CD4-positive, alpha-beta T cell treated with Interleukin-10 for 1 hour (primary cell): ENCODE measurements around the gene CCDC187.
"Not testable (repeated sequence)": the region's sequence is repeated elsewhere in the genome, so short reads cannot be mapped to it uniquely, and the experiment has no call there.

Experiments used
- DNase-seq: peaks from one replicate; pipeline ENCODE4 v3.0.0-alpha.2; 2020

Gene CCDC187

GRCh38 chr9:136303825-136304416 is at the start of gene CCDC187:
TSS of gene CCDC187 (minus strand) at chr9:136304094. CDS start at chr9:136303830, 264 bp downstream.
- DNase-seq = no peak

- no peak for DNase-seq
Observed at GRCh38 chr9:136353088-136353487, 49.2 kb upstream of the CCDC187 start.

- DNase-seq = no peak
Observed at GRCh38 chr9:136352682-136353081, 48.8 kb upstream of the CCDC187 start.

- DNase-seq = not testable (repeated sequence)
Observed at GRCh38 chr9:136351868-136352267, 48.0 kb upstream of the CCDC187 start.

GRCh38 chr9:136351252-136351800 is 47.4 kb upstream of the CCDC187 start:
- no peak for DNase-seq

GRCh38 chr9:136349546-136349945 is 45.7 kb upstream of the CCDC187 start:
- no peak for DNase-seq

GRCh38 chr9:136348691-136349090 is 44.8 kb upstream of the CCDC187 start:
- DNase-seq = no peak

- no peak for DNase-seq
Observed at GRCh38 chr9:136347472-136348256, 43.8 kb upstream of the CCDC187 start.

GRCh38 chr9:136346927-136347465 is 43.1 kb upstream of the CCDC187 start:
- DNase-seq = no peak

- DNase-seq = no peak
Observed at GRCh38 chr9:136346157-136346481, 42.2 kb upstream of the CCDC187 start.

- DNase-seq = no peak
Observed at GRCh38 chr9:136345281-136346156, 41.6 kb upstream of the CCDC187 start.

GRCh38 chr9:136344544-136345280 is 40.8 kb upstream of the CCDC187 start:
- no peak for DNase-seq

- no peak for DNase-seq
Observed at GRCh38 chr9:136343884-136344269, 40.0 kb upstream of the CCDC187 start.

GRCh38 chr9:136343121-136343883 is 39.4 kb upstream of the CCDC187 start:
- no peak for DNase-seq

- DNase-seq = peak; percentile 69
Observed at GRCh38 chr9:136342181-136343120, 38.6 kb upstream of the CCDC187 start.

- no peak for DNase-seq
Observed at GRCh38 chr9:136341769-136342168, 37.9 kb upstream of the CCDC187 start.

- no peak for DNase-seq
Observed at GRCh38 chr9:136341042-136341655, 37.3 kb upstream of the CCDC187 start.

- no peak for DNase-seq
Observed at GRCh38 chr9:136340356-136341041, 36.6 kb upstream of the CCDC187 start.

- no peak for DNase-seq
Observed at GRCh38 chr9:136339958-136340310, 36.0 kb upstream of the CCDC187 start.
